ENCODE results near the gene RALBP1. TPM values are rescaled to one million over a fixed set of nuclear protein-coding genes. Genes with fewer than 3 reads are reported as not detected.

Gene RALBP1
- total RNA-seq, 2 donors from 2014 or later, result 58.2 to 64.8 TPM

- Histone ChIP-seq H3K4me3 (no peak overlapping the region), H3K4me1 (replicated peaks) (no peaks in the 10 kb centered on the region), H3K27me3 (replicated peaks; ENCODE audit: insufficient read depth) (no peaks in the 10 kb centered on the region), H3K27ac (no peak overlapping the region), H3K9me3 (no peaks in the 10 kb centered on the region), H3K36me3 (peaks cover 0 to 10% of the 10 kb centered on the region in 2 donors)
- no peak for DNase-seq (ENCODE audit: low spot score)
- WGBS, result 86% methylated on average over 4 of the region's 4 CpGs
- TF ChIP-seq CTCF (IDR thresholded peaks at IDR 0.05) (no peak), POLR2AphosphoS5 (IDR thresholded peaks at IDR 0.05) (no peak)
- intact Hi-C loops (cut with DNase I), result no loop called here
Measured at GRCh38 chr18:9550429-9550828, 75.1 kb downstream of the RALBP1 start.

- intact Hi-C loops (cut with DNase I), result no loop called here
- H3K27ac ChIP-seq, result no peak overlapping the region
- 99% methylated on average over 3 of the region's 3 CpGs for WGBS
- no peaks in the 10 kb centered on the region for H3K27me3 ChIP-seq (replicated peaks; ENCODE audit: insufficient read depth)
- no peaks in the 10 kb centered on the region for H3K4me1 ChIP-seq (replicated peaks)
- no peak for TF ChIP-seq POLR2AphosphoS5 (IDR thresholded peaks at IDR 0.05)
- no peak for TF ChIP-seq POLR2A (IDR thresholded peaks at IDR 0.05)
- TF ChIP-seq CTCF (IDR thresholded peaks at IDR 0.05), result no peak
- no peaks in the 10 kb centered on the region for H3K9me3 ChIP-seq
- no peak overlapping the region for H3K4me3 ChIP-seq
- DNase-seq (ENCODE audit: low spot score), result no peak
- peaks cover 0 to 10% of the 10 kb centered on the region in 2 donors for H3K36me3 ChIP-seq
Measured at GRCh38 chr18:9552191-9552590, 76.9 kb downstream of the RALBP1 start.

GRCh38 chr18:9552616-9553015 lies 77.3 kb downstream of the RALBP1 start:
- Histone ChIP-seq H3K9me3 (no peaks in the 10 kb centered on the region), H3K36me3 (peaks cover 0 to 10% of the 10 kb centered on the region in 2 donors), H3K4me3 (no peak overlapping the region), H3K4me1 (replicated peaks) (no peaks in the 10 kb centered on the region), H3K27me3 (replicated peaks; ENCODE audit: insufficient read depth) (no peaks in the 10 kb centered on the region), H3K27ac (no peak overlapping the region)
- TF ChIP-seq POLR2AphosphoS5 (IDR thresholded peaks at IDR 0.05) (no peak), CTCF (IDR thresholded peaks at IDR 0.05) (no peak), POLR2A (IDR thresholded peaks at IDR 0.05) (no peak)
- 96% methylated on average over 4 of the region's 4 CpGs for WGBS
- intact Hi-C loops (cut with DNase I), result no loop called here
- no peak for DNase-seq (ENCODE audit: low spot score)

- Histone ChIP-seq H3K4me3 (no peak overlapping the region), H3K36me3 (peaks cover 0 to 3% of the 10 kb centered on the region in 2 donors), H3K9me3 (no peaks in the 10 kb centered on the region), H3K27me3 (replicated peaks; ENCODE audit: insufficient read depth) (no peaks in the 10 kb centered on the region), H3K27ac (no peak overlapping the region), H3K4me1 (replicated peaks) (no peaks in the 10 kb centered on the region)
- no peak for DNase-seq (ENCODE audit: low spot score)
- 65% methylated on average over 13 of the region's 13 CpGs for whole genome bisulfite sequencing
- intact Hi-C loops (cut with DNase I), result no loop called here
- TF ChIP-seq CTCF (IDR thresholded peaks at IDR 0.05), result no peak
- no peak for TF ChIP-seq POLR2AphosphoS5 (IDR thresholded peaks at IDR 0.05)
- no peak for TF ChIP-seq POLR2A (IDR thresholded peaks at IDR 0.05)
Measured at GRCh38 chr18:9557250-9557943, 82.1 kb downstream of the RALBP1 start.

GRCh38 chr18:9558387-9559064 lies 83.2 kb downstream of the RALBP1 start:
- WGBS, result 89% methylated on average over 4 of the region's 4 CpGs
- Histone ChIP-seq H3K27ac (no peak overlapping the region), H3K27me3 (replicated peaks; ENCODE audit: insufficient read depth) (no peaks in the 10 kb centered on the region), H3K4me1 (replicated peaks) (no peaks in the 10 kb centered on the region), H3K9me3 (no peaks in the 10 kb centered on the region), H3K36me3 (peaks cover 0 to 3% of the 10 kb centered on the region in 2 donors), H3K4me3 (no peak overlapping the region)
- TF ChIP-seq CTCF (IDR thresholded peaks at IDR 0.05) (no peak), POLR2A (IDR thresholded peaks at IDR 0.05) (no peak), POLR2AphosphoS5 (IDR thresholded peaks at IDR 0.05) (no peak)
- intact Hi-C loops (cut with DNase I), result no loop called here
- DNase-seq (ENCODE audit: low spot score), result no peak
